Esophagus (tissue), 2 donors: ENCODE measurements around the gene L1TD1. TPM values are rescaled to one million over a fixed set of nuclear protein-coding genes. Genes with fewer than 3 reads are reported as not detected.
"Not testable (repeated sequence)": the region's sequence is repeated elsewhere in the genome, so short reads cannot be mapped to it uniquely, and the experiment has no call there.

Experiments used
- H3K27ac ChIP-seq, 2 donors: one replicate each; pipeline ENCODE4 v1.5.1; 2013; ENCODE audit warnings: low read depth in 2 of 2, mild to moderate bottlenecking in 2 of 2, inconsistent platforms in 1 of 2, low read length in 1 of 2, moderate library complexity in 1 of 2
- H3K27me3 ChIP-seq, 2 donors: one replicate each; pipeline ENCODE4 v1.6.1; 2013; ENCODE audit warnings: low read length in 2 of 2, control low read depth in 1 of 2, mild to moderate bottlenecking in 1 of 2; ENCODE audit not compliant: insufficient read depth in 2 of 2, control insufficient read depth in 1 of 2
- H3K36me3 ChIP-seq, 2 donors: one replicate each; pipeline ENCODE4 v1.6.1; 2013; ENCODE audit warnings: low read length in 1 of 2; ENCODE audit not compliant: control insufficient read depth in 2 of 2, insufficient read depth in 2 of 2
- H3K4me1 ChIP-seq, 2 donors: one replicate each; pipeline ENCODE4 v1.6.1; 2013; ENCODE audit warnings: low read length in 1 of 2; ENCODE audit not compliant: control insufficient read depth in 2 of 2, insufficient read depth in 2 of 2
- H3K4me3 ChIP-seq, 2 donors: one replicate each; pipeline ENCODE4 v1.5.1; 2013; ENCODE audit warnings: low read length in 2 of 2, mild to moderate bottlenecking in 2 of 2, low read depth in 1 of 2, moderate library complexity in 1 of 2
- H3K9me3 ChIP-seq, 2 donors: one replicate each; pipeline ENCODE4 v1.6.1; 2013; ENCODE audit warnings: mild to moderate bottlenecking in 2 of 2, low read depth in 1 of 2, low read length in 1 of 2, moderate library complexity in 1 of 2; ENCODE audit not compliant: control insufficient read depth in 2 of 2, insufficient read depth in 1 of 2
- WGBS, 2 donors: extraction: QIAGEN DNeasy Blood & Tissue Kit; methylation state at CpG; one replicate each; pipeline ENCODE4 v1.1.7; 2013; 5-methylcytosine and 5-hydroxymethylcytosine counted together
- polyA plus RNA-seq, 2 donors: library from polyadenylated mRNA; stranded (reverse); fragments of 200-250 nt; gene quantifications; one replicate each; pipeline ENCODE4 v1.2.3, GENCODE V29; 2013
- donor health status: healthy with polysubstance abuse.
- donor health status: Bipolar disorder and iron deficiency.

The L1TD1 gene
- under 1 TPM; 0.01 to 0.06 TPM for polyA plus RNA-seq

- no peak within 1 kb of the TSS for H3K4me3 ChIP-seq
- 14 to 15% methylated on average over 54 to 55 of the region's 55 CpGs for WGBS, 2 donors
- H3K27me3 ChIP-seq = peaks cover 0 to 10% of the 10 kb centered on the region in 2 donors
- no peak within 1 kb of the TSS for H3K27ac ChIP-seq
- no peaks in the 10 kb centered on the region for H3K9me3 ChIP-seq
- no peaks in the 10 kb centered on the region for H3K36me3 ChIP-seq
- H3K4me1 ChIP-seq = peaks cover 5 to 6% of the 10 kb centered on the region in 2 donors
These were observed at the start of gene L1TD1 for GRCh38 chr1:62194651-62195544. TSS of gene L1TD1 (plus strand) at chr1:62194849. CDS start at chr1:62206629, 11,780 bp downstream.

GRCh38 chr1:62159940-62160348 lies 34.7 kb upstream of the L1TD1 start:
- Histone ChIP-seq H3K4me1 (no peaks in the 10 kb centered on the region), H3K36me3 (peaks cover 0 to 7% of the 10 kb centered on the region in 2 donors), H3K27me3 (no peaks in the 10 kb centered on the region), H3K4me3 (no peak overlapping the region), H3K9me3 (no peaks in the 10 kb centered on the region), H3K27ac (no peak overlapping the region)
- 76 to 80% methylated on average over 6 of the region's 6 CpGs for WGBS, 2 donors

- Histone ChIP-seq H3K36me3 (peaks cover 0 to 3% of the 10 kb centered on the region in 2 donors), H3K4me3 (no peak overlapping the region), H3K27me3 (no peaks in the 10 kb centered on the region), H3K9me3 (no peaks in the 10 kb centered on the region), H3K27ac (no peak overlapping the region), H3K4me1 (no peaks in the 10 kb centered on the region)
- 92 to 95% methylated on average over 1 of the region's 1 CpG for WGBS, 2 donors
These were observed 32.9 kb upstream of the L1TD1 start for GRCh38 chr1:62161711-62162110.

GRCh38 chr1:62170380-62170779 lies 24.3 kb upstream of the L1TD1 start:
- not testable (repeated sequence) for H3K4me1 ChIP-seq

GRCh38 chr1:62175568-62176179 lies 19.0 kb upstream of the L1TD1 start:
- H3K9me3 ChIP-seq = no peaks in the 10 kb centered on the region
- WGBS, 2 donors = 51 to 53% methylated on average over 9 of the region's 9 CpGs
- H3K27ac ChIP-seq = no peak overlapping the region
- H3K4me1 ChIP-seq = no peaks in the 10 kb centered on the region
- no peak overlapping the region for H3K4me3 ChIP-seq
- H3K27me3 ChIP-seq = no peaks in the 10 kb centered on the region
- H3K36me3 ChIP-seq = no peaks in the 10 kb centered on the region

More at GRCh38 chr1:62170380-62170779, 24.3 kb upstream of the L1TD1 start:
- not testable (repeated sequence) for H3K27ac ChIP-seq, H3K9me3 ChIP-seq, H3K4me3 ChIP-seq, H3K27me3 ChIP-seq, H3K36me3 ChIP-seq
- WGBS, 2 donors = 62 to 69% methylated on average over 10 of the region's 10 CpGs

- no peaks in the 10 kb centered on the region for H3K9me3 ChIP-seq
- H3K4me1 ChIP-seq = no peaks in the 10 kb centered on the region
- H3K36me3 ChIP-seq = no peaks in the 10 kb centered on the region
- WGBS, 2 donors = 88 to 92% methylated on average over 14 of the region's 14 CpGs
- H3K27ac ChIP-seq = no peak overlapping the region
- no peaks in the 10 kb centered on the region for H3K27me3 ChIP-seq
- H3K4me3 ChIP-seq = no peak overlapping the region
These were observed 17.9 kb upstream of the L1TD1 start for GRCh38 chr1:62176597-62177312.

- no peaks in the 10 kb centered on the region for H3K36me3 ChIP-seq
- no peak overlapping the region for H3K4me3 ChIP-seq
- no peaks in the 10 kb centered on the region for H3K4me1 ChIP-seq
- WGBS, 2 donors = 71 to 83% methylated on average over 1 of the region's 1 CpG
- H3K9me3 ChIP-seq = no peaks in the 10 kb centered on the region
- H3K27ac ChIP-seq = no peak overlapping the region
- H3K27me3 ChIP-seq = no peaks in the 10 kb centered on the region
These were observed 17.0 kb upstream of the L1TD1 start for GRCh38 chr1:62177621-62178020.

GRCh38 chr1:62178372-62178771 lies 16.3 kb upstream of the L1TD1 start:
- Histone ChIP-seq H3K36me3 (no peaks in the 10 kb centered on the region), H3K9me3 (no peaks in the 10 kb centered on the region), H3K4me1 (no peaks in the 10 kb centered on the region), H3K27ac (no peak overlapping the region), H3K27me3 (no peaks in the 10 kb centered on the region), H3K4me3 (no peak overlapping the region)
- WGBS, 2 donors = 93% methylated on average over 7 of the region's 7 CpGs

GRCh38 chr1:62180054-62180453 lies 14.6 kb upstream of the L1TD1 start:
- not testable (repeated sequence) for H3K4me3 ChIP-seq, H3K9me3 ChIP-seq, H3K27me3 ChIP-seq, H3K27ac ChIP-seq, H3K4me1 ChIP-seq, H3K36me3 ChIP-seq
- 66 to 74% methylated on average over 4 of the region's 4 CpGs for WGBS, 2 donors
